Osteocyte (in vitro differentiated cells): ENCODE results near the gene PSMD3. TPM values are rescaled to one million over a fixed set of nuclear protein-coding genes. Genes with fewer than 3 reads are reported as not detected.
A peak's percentile ranks its signal among the peaks of the same experiment; 100 is the strongest.

Experiments
- DNase-seq: peaks from one replicate; pipeline ENCODE4 v3.0.0; 2021; ENCODE audit warnings: mixed read lengths; ENCODE audit not compliant: unreplicated experiment; ENCODE audit errors: extremely low spot score
- H3K27ac Mint-ChIP-seq: one replicate; pipeline ENCODE4 v1.8.0; 2021; ENCODE audit warnings: mild to moderate bottlenecking, mixed read lengths; ENCODE audit not compliant: unreplicated experiment
- H3K27me3 Mint-ChIP-seq: one replicate; pipeline ENCODE4 v1.8.0; 2021; ENCODE audit warnings: mixed read lengths; ENCODE audit not compliant: unreplicated experiment
- H3K36me3 Mint-ChIP-seq: one replicate; pipeline ENCODE4 v1.8.0; 2021; ENCODE audit warnings: mixed read lengths; ENCODE audit not compliant: unreplicated experiment
- H3K4me1 Mint-ChIP-seq: one replicate; pipeline ENCODE4 v1.8.0; 2021; ENCODE audit warnings: mixed read lengths; ENCODE audit not compliant: unreplicated experiment
- H3K4me3 Mint-ChIP-seq: one replicate; pipeline ENCODE4 v1.8.0; 2021; ENCODE audit warnings: mild to moderate bottlenecking, moderate library complexity, mixed read lengths; ENCODE audit not compliant: unreplicated experiment
- H3K9me3 Mint-ChIP-seq: one replicate; pipeline ENCODE4 v1.8.0; 2021; ENCODE audit warnings: mixed read lengths; ENCODE audit not compliant: unreplicated experiment
- CTCF ChIP-seq: fragments of 200-600 bp; sonication (generic); IDR thresholded peaks from 2 replicates; pipeline ENCODE4 v1.5.0; 2021; ENCODE audit warnings: antibody characterized with exemption, mild to moderate bottlenecking, moderate library complexity
- total RNA-seq: library from RNA; stranded (reverse); gene quantifications from 2 replicates; pipeline ENCODE4 v1.2.1, GENCODE V29; 2021

Gene PSMD3
- total RNA-seq, 1 donor from 2014 or later = 96.9 TPM

GRCh38 chr17:39952680-39953470 is 27.7 kb upstream of the PSMD3 start:
- peaks cover 2% of the 10 kb centered on the region for H3K27me3 Mint-ChIP-seq

GRCh38 chr17:39953471-39953888 is 27.1 kb upstream of the PSMD3 start:
- TF ChIP-seq CTCF = no peak
- H3K36me3 Mint-ChIP-seq = no peaks in the 10 kb centered on the region
- H3K27ac Mint-ChIP-seq = peak overlapping the region; percentile 38
- H3K4me1 Mint-ChIP-seq = peaks cover 14% of the 10 kb centered on the region
- H3K4me3 Mint-ChIP-seq = peak overlapping the region; percentile 70
- no peak for DNase-seq
- peaks cover 2% of the 10 kb centered on the region for H3K27me3 Mint-ChIP-seq
- no peaks in the 10 kb centered on the region for H3K9me3 Mint-ChIP-seq

More at GRCh38 chr17:39952680-39953470, 27.7 kb upstream of the PSMD3 start:
- H3K27ac Mint-ChIP-seq = peak overlapping the region; percentile 38
- peak overlapping the region; percentile 70 for H3K4me3 Mint-ChIP-seq
- DNase-seq = peak; percentile 97
- peaks cover 14% of the 10 kb centered on the region for H3K4me1 Mint-ChIP-seq
- H3K36me3 Mint-ChIP-seq = no peaks in the 10 kb centered on the region
- no peaks in the 10 kb centered on the region for H3K9me3 Mint-ChIP-seq
- no peak for TF ChIP-seq CTCF

- H3K27me3 Mint-ChIP-seq = peaks cover 5% of the 10 kb centered on the region
- H3K27ac Mint-ChIP-seq = no peak overlapping the region
- H3K36me3 Mint-ChIP-seq = no peaks in the 10 kb centered on the region
- H3K4me3 Mint-ChIP-seq = no peak overlapping the region
- peaks cover 17% of the 10 kb centered on the region for H3K4me1 Mint-ChIP-seq
- no peak for TF ChIP-seq CTCF
- no peak for DNase-seq
- no peaks in the 10 kb centered on the region for H3K9me3 Mint-ChIP-seq
Measured at GRCh38 chr17:39954876-39955275, 25.7 kb upstream of the PSMD3 start.

GRCh38 chr17:39955726-39956225 is 24.8 kb upstream of the PSMD3 start:
- DNase-seq = no peak
- Mint-ChIP-seq H3K4me1 (peaks cover 16% of the 10 kb centered on the region), H3K9me3 (no peaks in the 10 kb centered on the region), H3K27me3 (peaks cover 7% of the 10 kb centered on the region), H3K27ac (no peak overlapping the region), H3K4me3 (no peak overlapping the region), H3K36me3 (no peaks in the 10 kb centered on the region)
- TF ChIP-seq CTCF = no peak

GRCh38 chr17:39960524-39961041 is 20.0 kb upstream of the PSMD3 start:
- no peak overlapping the region for H3K4me3 Mint-ChIP-seq

More at GRCh38 chr17:39960524-39961041, 20.0 kb upstream of the PSMD3 start:
- no peaks in the 10 kb centered on the region for H3K9me3 Mint-ChIP-seq
- no peaks in the 10 kb centered on the region for H3K36me3 Mint-ChIP-seq
- TF ChIP-seq CTCF = no peak
- no peak overlapping the region for H3K27ac Mint-ChIP-seq
- peaks cover 17% of the 10 kb centered on the region for H3K27me3 Mint-ChIP-seq
- no peak for DNase-seq
- H3K4me1 Mint-ChIP-seq = peaks cover 3% of the 10 kb centered on the region
